Thyroid gland (tissue), 4 donors: Measurements from ENCODE around the gene SAMD4A. TPM values are rescaled to one million over a fixed set of nuclear protein-coding genes. Genes with fewer than 3 reads are reported as not detected.

Experiments used
- DNase-seq, 2 donors: peaks; one replicate each; pipeline ENCODE4 v3.0.0-alpha.2; 2019
- H3K27ac ChIP-seq, 3 donors: fragments of 200-600 bp; sonication (generic); 1 replicate in 2 of 3; 2 replicates in 1 of 3; pipeline ENCODE4 v1.5.1; 2016 to 2019; ENCODE audit warnings: mild to moderate bottlenecking in 1 of 3, moderate library complexity in 1 of 3
- H3K27me3 ChIP-seq: fragments of 200-600 bp; sonication (generic); one replicate; pipeline ENCODE4 v1.5.1; 2019
- H3K36me3 ChIP-seq, 2 donors: fragments of 200-600 bp; sonication (generic); one replicate each; pipeline ENCODE4 v1.5.1; 2016 to 2019
- H3K4me1 ChIP-seq, 2 donors: fragments of 200-600 bp; sonication (generic); one replicate each; pipeline ENCODE4 v1.5.1; 2017 to 2019
- H3K4me3 ChIP-seq, 3 donors: fragments of 200-600 bp; sonication (generic); replicated peaks in 1 of 3; 1 replicate in 2 of 3; 2 replicates in 1 of 3; pipeline ENCODE4 v1.5.1; 2016; ENCODE audit warnings: mild to moderate bottlenecking in 1 of 3
- H3K9me3 ChIP-seq: fragments of 200-600 bp; sonication (generic); one replicate; pipeline ENCODE4 v1.5.1; 2017
- CTCF ChIP-seq, 6 experiments: fragments of 200-600 bp in 3 of 6; fragments of 450-650 bp in 3 of 6; sonication (generic) in 3 of 6; IDR thresholded peaks; one replicate each; pipeline ENCODE4 v1.5.1; 2016 to 2019; ENCODE audit warnings: antibody characterized with exemption in 6 of 6, mild to moderate bottlenecking in 2 of 6, inconsistent platforms in 1 of 6, moderate library complexity in 1 of 6
- POLR2A ChIP-seq, 2 donors: fragments of 450-650 bp; IDR thresholded peaks; one replicate each; pipeline ENCODE4 v1.6.1; 2017; ENCODE audit warnings: antibody characterized with exemption in 2 of 2, mild to moderate bottlenecking in 2 of 2, moderate library complexity in 1 of 2
- WGBS, 2 donors: methylation state at CpG; one replicate each; pipeline ENCODE4 v1.1.5; 2017; 5-methylcytosine and 5-hydroxymethylcytosine counted together
- intact Hi-C: fragments of 100-400 bp; cut with DNase I; formaldehyde crosslinking; loops from one replicate; pipeline ENCODE4 v1.15.1; 2023
- total RNA-seq, 4 donors: library from RNA; depleted of rRNA; stranded (reverse); fragments of >200 nt; gene quantifications; one replicate each; pipeline ENCODE4 v1.2.3, GENCODE V29; 2016

Gene SAMD4A
- total RNA-seq, 4 donors from 2014 or later, result 12.6 to 32.7 (median 17.6) TPM

GRCh38 chr14:54711812-54712464 lies 145.0 kb downstream of the SAMD4A start:
- Histone ChIP-seq H3K27ac (peak overlapping the region; percentile 39 to 74 (median 72)), H3K36me3 (no peaks in the 10 kb centered on the region), H3K27me3 (no peaks in the 10 kb centered on the region), H3K9me3 (no peaks in the 10 kb centered on the region), H3K4me3 (no peak overlapping the region), H3K4me1 (peaks cover 26 to 73% of the 10 kb centered on the region in 2 donors)
- WGBS, 2 donors, result 29 to 39% methylated on average over 5 of the region's 5 CpGs
- intact Hi-C loops, result no loop called here
- DNase-seq, result no peak
- TF ChIP-seq POLR2A (IDR thresholded peaks at IDR 0.05) (no peak), CTCF (IDR thresholded peaks at IDR 0.05) (no peak)

GRCh38 chr14:54712465-54713200 lies 145.7 kb downstream of the SAMD4A start:
- no peak for DNase-seq
- Histone ChIP-seq H3K9me3 (no peaks in the 10 kb centered on the region), H3K4me3 (no peak overlapping the region), H3K27me3 (no peaks in the 10 kb centered on the region), H3K36me3 (no peaks in the 10 kb centered on the region), H3K4me1 (peaks cover 27 to 73% of the 10 kb centered on the region in 2 donors), H3K27ac (peak overlapping the region; percentile 39 to 74 (median 72))
- WGBS, 2 donors, result 65 to 73% methylated on average over 5 of the region's 5 CpGs
- TF ChIP-seq CTCF (IDR thresholded peaks at IDR 0.05), result no peak
- intact Hi-C loops, result no loop called here

- no peak overlapping the region for H3K4me3 ChIP-seq
- no peak for DNase-seq
- peaks cover 28 to 73% of the 10 kb centered on the region in 2 donors for H3K4me1 ChIP-seq
- H3K36me3 ChIP-seq, result no peaks in the 10 kb centered on the region
- peak overlapping the region; percentile 29 to 74 (median 72) for H3K27ac ChIP-seq
- H3K9me3 ChIP-seq, result no peaks in the 10 kb centered on the region
- intact Hi-C loops, result no loop called here
- no peaks in the 10 kb centered on the region for H3K27me3 ChIP-seq
- TF ChIP-seq POLR2A (IDR thresholded peaks at IDR 0.05), result no peak
Measured at GRCh38 chr14:54713379-54713778, 146.5 kb downstream of the SAMD4A start.

- Histone ChIP-seq H3K4me3 (no peak overlapping the region), H3K9me3 (no peaks in the 10 kb centered on the region), H3K36me3 (no peaks in the 10 kb centered on the region), H3K27me3 (no peaks in the 10 kb centered on the region), H3K4me1 (peaks cover 18 to 70% of the 10 kb centered on the region in 2 donors), H3K27ac (peak overlapping the region in 1 of 3 donors; percentile 54)
- TF ChIP-seq CTCF (IDR thresholded peaks at IDR 0.05), result no peak
- TF ChIP-seq POLR2A (IDR thresholded peaks at IDR 0.05), result no peak
- no peak for DNase-seq
- intact Hi-C loops, result no loop called here
- 70 to 71% methylated on average over 4 of the region's 4 CpGs for WGBS, 2 donors
Measured at GRCh38 chr14:54715239-54715638, 148.3 kb downstream of the SAMD4A start.

GRCh38 chr14:54715811-54716210 lies 148.9 kb downstream of the SAMD4A start:
- H3K4me1 ChIP-seq, result peaks cover 18 to 64% of the 10 kb centered on the region in 2 donors
- H3K4me3 ChIP-seq, result no peak overlapping the region
- TF ChIP-seq CTCF (IDR thresholded peaks at IDR 0.05) (no peak), POLR2A (IDR thresholded peaks at IDR 0.05) (no peak)
- peak; percentile 55 to 67 for DNase-seq
- H3K27ac ChIP-seq, result peak overlapping the region; percentile 44 to 75 (median 62)
- H3K36me3 ChIP-seq, result no peaks in the 10 kb centered on the region
- no peaks in the 10 kb centered on the region for H3K27me3 ChIP-seq
- 26 to 43% methylated on average over 1 of the region's 1 CpG for WGBS, 2 donors
- intact Hi-C loops, result no loop called here
- H3K9me3 ChIP-seq, result no peaks in the 10 kb centered on the region
